HL-60 (cell line): Measurements from ENCODE around the gene IQSEC3.

ENCODE experiments used
- DNase-seq, 2 experiments: peaks; one replicate each; pipeline ENCODE4 v3.0.0-alpha.2; 2010 to 2020; ENCODE audit warnings: low read depth in 1 of 2, low spot score in 1 of 2
- H3K27ac ChIP-seq: fragments of 250-450 bp; sonication (Bioruptor Pico); replicated peaks from 2 replicates; pipeline ENCODE4 v1.5.1; 2020; ENCODE audit warnings: mild to moderate bottlenecking, moderate library complexity
- H3K27me3 ChIP-seq: fragments of 250-450 bp; sonication (Bioruptor Pico); 2 replicates; pipeline ENCODE4 v1.5.1; 2021; ENCODE audit warnings: mild to moderate bottlenecking, moderate library complexity; ENCODE audit not compliant: insufficient read depth, poor library complexity, severe bottlenecking
- H3K4me3 ChIP-seq: replicated peaks from 2 replicates; pipeline ENCODE4 v1.5.1; 2011; ENCODE audit warnings: mild to moderate bottlenecking, control low read depth, low read length; ENCODE audit not compliant: insufficient read depth
- CTCF ChIP-seq: IDR thresholded peaks from one replicate; pipeline ENCODE4 v1.5.1; 2011; ENCODE audit warnings: low read length, control low read depth, inconsistent platforms; ENCODE audit not compliant: insufficient read depth
- GABPA ChIP-seq: IDR thresholded peaks from 2 replicates; pipeline ENCODE4 v1.6.1; 2012; ENCODE audit warnings: low read depth
- POLR2AphosphoS5 ChIP-seq: IDR thresholded peaks from 2 replicates; pipeline ENCODE4 v1.6.1; 2012; ENCODE audit warnings: low read depth
- SPI1 ChIP-seq: IDR thresholded peaks from 2 replicates; pipeline ENCODE4 v1.6.1; 2012; ENCODE audit warnings: low read depth, mild to moderate bottlenecking, borderline replicate concordance
- TF ChIP-seq, protein P1 (sequence below): IDR thresholded peaks from 2 replicates; pipeline ENCODE4 v1.6.1; 2012; ENCODE audit warnings: low read depth; ENCODE audit not compliant: insufficient replicate concordance

IQSEC3 gene

GRCh38 chr12:189622-189962 lies 123.0 kb downstream of the IQSEC3 start:
- H3K27ac ChIP-seq = no peak overlapping the region
- TF ChIP-seq POLR2AphosphoS5 (no peak), GABPA (no peak), CTCF (no peak), SPI1 (no peak)
- TF ChIP-seq, protein P1, sequence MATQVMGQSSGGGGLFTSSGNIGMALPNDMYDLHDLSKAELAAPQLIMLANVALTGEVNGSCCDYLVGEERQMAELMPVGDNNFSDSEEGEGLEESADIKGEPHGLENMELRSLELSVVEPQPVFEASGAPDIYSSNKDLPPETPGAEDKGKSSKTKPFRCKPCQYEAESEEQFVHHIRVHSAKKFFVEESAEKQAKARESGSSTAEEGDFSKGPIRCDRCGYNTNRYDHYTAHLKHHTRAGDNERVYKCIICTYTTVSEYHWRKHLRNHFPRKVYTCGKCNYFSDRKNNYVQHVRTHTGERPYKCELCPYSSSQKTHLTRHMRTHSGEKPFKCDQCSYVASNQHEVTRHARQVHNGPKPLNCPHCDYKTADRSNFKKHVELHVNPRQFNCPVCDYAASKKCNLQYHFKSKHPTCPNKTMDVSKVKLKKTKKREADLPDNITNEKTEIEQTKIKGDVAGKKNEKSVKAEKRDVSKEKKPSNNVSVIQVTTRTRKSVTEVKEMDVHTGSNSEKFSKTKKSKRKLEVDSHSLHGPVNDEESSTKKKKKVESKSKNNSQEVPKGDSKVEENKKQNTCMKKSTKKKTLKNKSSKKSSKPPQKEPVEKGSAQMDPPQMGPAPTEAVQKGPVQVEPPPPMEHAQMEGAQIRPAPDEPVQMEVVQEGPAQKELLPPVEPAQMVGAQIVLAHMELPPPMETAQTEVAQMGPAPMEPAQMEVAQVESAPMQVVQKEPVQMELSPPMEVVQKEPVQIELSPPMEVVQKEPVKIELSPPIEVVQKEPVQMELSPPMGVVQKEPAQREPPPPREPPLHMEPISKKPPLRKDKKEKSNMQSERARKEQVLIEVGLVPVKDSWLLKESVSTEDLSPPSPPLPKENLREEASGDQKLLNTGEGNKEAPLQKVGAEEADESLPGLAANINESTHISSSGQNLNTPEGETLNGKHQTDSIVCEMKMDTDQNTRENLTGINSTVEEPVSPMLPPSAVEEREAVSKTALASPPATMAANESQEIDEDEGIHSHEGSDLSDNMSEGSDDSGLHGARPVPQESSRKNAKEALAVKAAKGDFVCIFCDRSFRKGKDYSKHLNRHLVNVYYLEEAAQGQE = no peak
- DNase-seq = no peak
- H3K27me3 ChIP-seq = no peaks in the 10 kb centered on the region
- H3K4me3 ChIP-seq = no peak overlapping the region

GRCh38 chr12:190881-191280 lies 124.3 kb downstream of the IQSEC3 start:
- no peak for DNase-seq
- TF ChIP-seq POLR2AphosphoS5 (no peak), CTCF (no peak), SPI1 (no peak), GABPA (no peak)
- TF ChIP-seq, protein P1 = no peak
- no peaks in the 10 kb centered on the region for H3K27me3 ChIP-seq

GRCh38 chr12:191541-191940 lies 125.0 kb downstream of the IQSEC3 start:
- DNase-seq = no peak
- no peak overlapping the region for H3K4me3 ChIP-seq
- TF ChIP-seq CTCF (no peak), POLR2AphosphoS5 (no peak), SPI1 (no peak), GABPA (no peak)
- TF ChIP-seq, protein P1 = no peak
- H3K27ac ChIP-seq = no peak overlapping the region
- H3K27me3 ChIP-seq = no peaks in the 10 kb centered on the region

More at GRCh38 chr12:190881-191280, 124.3 kb downstream of the IQSEC3 start:
- Histone ChIP-seq H3K4me3 (no peak overlapping the region), H3K27ac (no peak overlapping the region)
